GM12878 (cell line): ENCODE data around the gene COL4A4. TPM values are rescaled to one million over a fixed set of nuclear protein-coding genes. Genes with fewer than 3 reads are reported as not detected.

ENCODE experiments used
- ATAC-seq: fragments of 200-7000 bp; cut with Tn5 transposase; 3 replicates; pipeline ENCODE4 v1.9.1; 2020; ENCODE audit warnings: mild to moderate bottlenecking, moderate library complexity
- BruUV-seq: library from RNA; stranded (reverse); fragments of 400-500 nt; replicated peaks from 2 replicates; lab custom pipeline; 2021; lab: Mats Ljungman, UMichigan
- CTCF ChIA-PET: fragments of 300-600 bp; sonication (Branson Sonifier 250); formaldehyde crosslinking; extraction: SDS; loops from one replicate; lab custom pipeline; 2021; ENCODE audit warnings: inconsistent platforms; lab: Yijun Ruan, JAX
- POLR2A ChIA-PET: fragments of 350-600 bp; formaldehyde crosslinking; extraction: SDS; loops from one replicate; lab custom pipeline; 2021; ENCODE audit warnings: inconsistent platforms; lab: Charles Lee
- RAD21 ChIA-PET: fragments of 300-600 bp; sonication (Branson Sonifier 250); formaldehyde crosslinking; loops from one replicate; lab custom pipeline; 2023; ENCODE audit warnings: antibody characterized with exemption; ENCODE audit not compliant: unreplicated experiment; lab: Charles Lee
- SMC1A ChIA-PET: fragments of 300-600 bp; sonication (Branson Sonifier 250); formaldehyde crosslinking; loops from one replicate; lab custom pipeline; 2023; ENCODE audit not compliant: unreplicated experiment, uncharacterized antibody; lab: Charles Lee
- DNase-seq: peaks from one replicate; pipeline ENCODE4 v3.0.0-alpha.2; 2011; ENCODE audit warnings: low read depth, low spot score
- FAIRE-seq: peaks from 3 replicates; lab custom pipeline; 2011; peaks lifted over from hg19 to GRCh38; lab: Jason Lieb, UNC
- H2AFZ ChIP-seq: 2 replicates; pipeline ENCODE4 v1.6.0; 2011; ENCODE audit warnings: low read depth, low read length, control low read depth; ENCODE audit not compliant: control insufficient read depth
- H3K27ac ChIP-seq: 2 replicates; pipeline ENCODE4 v1.5.1; 2011; ENCODE audit warnings: control low read depth; ENCODE audit not compliant: control insufficient read depth, insufficient read depth
- H3K27me3 ChIP-seq, 2 experiments: replicated peaks in 1 of 2; 2 replicates each; pipeline versions ENCODE4 v1.6.0 to v1.6.1; 2011; ENCODE audit warnings: low read length in 1 of 2; ENCODE audit not compliant: control insufficient read depth in 2 of 2, insufficient read depth in 2 of 2
- H3K36me3 ChIP-seq, 2 experiments: 2 replicates each; pipeline ENCODE4 v1.5.1; 2011; ENCODE audit warnings: low read length in 1 of 2; ENCODE audit not compliant: control insufficient read depth in 2 of 2, insufficient read depth in 2 of 2
- H3K4me1 ChIP-seq: 2 replicates; pipeline ENCODE4 v1.6.1; 2011; ENCODE audit warnings: mild to moderate bottlenecking, low read length, moderate library complexity, mixed read lengths; ENCODE audit not compliant: control insufficient read depth, insufficient read depth
- H3K4me2 ChIP-seq: 2 replicates; pipeline ENCODE4 v1.6.0; 2011; ENCODE audit warnings: control low read depth; ENCODE audit not compliant: control insufficient read depth, insufficient read depth
- H3K4me3 ChIP-seq: fragments of 200-600 bp; sonication (generic); 2 replicates; pipeline ENCODE4 v1.5.1; 2016
- H3K79me2 ChIP-seq: 2 replicates; pipeline ENCODE4 v1.6.0; 2011; ENCODE audit warnings: low read length; ENCODE audit not compliant: control insufficient read depth, insufficient read depth
- H3K9ac ChIP-seq: 2 replicates; pipeline ENCODE4 v1.8.0; 2011; ENCODE audit warnings: low read length, control low read depth, mixed read lengths; ENCODE audit not compliant: control insufficient read depth, insufficient read depth
- H3K9me3 ChIP-seq: replicated peaks from 3 replicates; pipeline ENCODE4 v1.5.1; 2011; ENCODE audit warnings: mild to moderate bottlenecking, low read length; ENCODE audit not compliant: control insufficient read depth, insufficient read depth
- H4K20me1 ChIP-seq: 2 replicates; pipeline ENCODE4 v1.6.0; 2011; ENCODE audit not compliant: control insufficient read depth, insufficient read depth
- ATF2 ChIP-seq: IDR thresholded peaks from 2 replicates; pipeline ENCODE4 v1.6.1; 2012; ENCODE audit warnings: low read length, inconsistent platforms
- BCL11A ChIP-seq: IDR thresholded peaks from 2 replicates; pipeline ENCODE4 v1.6.1; 2011; ENCODE audit warnings: low read depth, low read length
- BCL3 ChIP-seq: IDR thresholded peaks from 2 replicates; pipeline ENCODE4 v1.6.1; 2011; ENCODE audit warnings: borderline replicate concordance, low read depth, mild to moderate bottlenecking, moderate library complexity, low read length; ENCODE audit not compliant: insufficient read depth, poor library complexity, severe bottlenecking
- BHLHE40 ChIP-seq, 2 experiments: fragments of 450-650 bp in 1 of 2; IDR thresholded peaks; 2 replicates each; pipeline ENCODE4 v1.6.1; 2011 to 2017; ENCODE audit warnings: low read depth in 2 of 2, borderline replicate concordance in 1 of 2, improper control_type of control experiment in 1 of 2, low read length in 1 of 2, mild to moderate bottlenecking in 1 of 2
- DPF2 ChIP-seq: fragments of 450-650 bp; IDR thresholded peaks from 2 replicates; pipeline ENCODE4 v1.6.1; 2017; ENCODE audit warnings: mild to moderate bottlenecking
- LARP7 ChIP-seq: fragments of 450-650 bp; IDR thresholded peaks from 2 replicates; pipeline ENCODE4 v1.6.1; 2017; ENCODE audit warnings: mild to moderate bottlenecking
- MXI1 ChIP-seq: fragments of 150-350 bp; IDR thresholded peaks from 2 replicates; pipeline ENCODE4 v1.6.1; 2011; ENCODE audit warnings: low read depth, mild to moderate bottlenecking, inconsistent platforms, low read length, improper control_type of control experiment
- PAX5 ChIP-seq: IDR thresholded peaks from 2 replicates; pipeline ENCODE4 v1.6.1; 2011; ENCODE audit warnings: low read depth, low read length, borderline replicate concordance
- SREBF2 ChIP-seq: IDR thresholded peaks from 2 replicates; pipeline ENCODE4 v1.6.1; 2012; ENCODE audit warnings: mild to moderate bottlenecking, low read length
- TCF3 ChIP-seq: IDR thresholded peaks from 2 replicates; pipeline ENCODE4 v1.6.1; 2012; ENCODE audit warnings: low read depth, mild to moderate bottlenecking, low read length, borderline replicate concordance; ENCODE audit not compliant: insufficient read depth
- YBX1 ChIP-seq: fragments of 450-650 bp; IDR thresholded peaks from 2 replicates; pipeline ENCODE4 v1.6.1; 2016; ENCODE audit warnings: antibody characterized with exemption
- ZBTB40 ChIP-seq: fragments of 450-650 bp; IDR thresholded peaks from 2 replicates; pipeline ENCODE4 v1.6.1; 2016; ENCODE audit warnings: mild to moderate bottlenecking, moderate library complexity, borderline replicate concordance
- ZNF207 ChIP-seq: fragments of 450-650 bp; IDR thresholded peaks from 2 replicates; pipeline ENCODE4 v1.6.1; 2014; ENCODE audit warnings: antibody characterized with exemption, mild to moderate bottlenecking, borderline replicate concordance
- WGBS: methylation state at CpG from one replicate; pipeline ENCODE4 v1.1.6; 2016; ENCODE audit warnings: low lambda C conversion rate; ENCODE audit not compliant: insufficient replicate concordance, insufficient coverage; ENCODE audit errors: missing lambda C conversion rate; 5-methylcytosine and 5-hydroxymethylcytosine counted together
- in situ Hi-C: fragments of 300-500 bp; cut with MboI; formaldehyde crosslinking; loops from 9 replicates; pipeline ENCODE4 v1.14.3; 2018; ENCODE audit warnings: mixed read lengths
- intact Hi-C: fragments of 100-400 bp; cut with micrococcal nuclease; formaldehyde crosslinking; loops from one replicate; pipeline ENCODE4 v1.14.2; 2022; ENCODE audit not compliant: unreplicated experiment
- polyA plus RNA-seq, 11 experiments: library from polyadenylated mRNA; depleted of rRNA in 4 of 11; unstranded in 6 of 11; stranded (reverse) in 5 of 11; fragments of >200 nt; fragmentation: Nextera tagmentation in 4 of 11; fragmentation: Illumina TruSeq in 1 of 11; extraction: Ambion mirVana in 4 of 11; extraction: Trizol in 1 of 11; gene quantifications; 1 replicate in 1 of 11; 2 replicates in 10 of 11; pipeline versions ENCODE4 v1.2.1 to v1.2.3, GENCODE V29; 2011 to 2016; ENCODE audit warnings: inconsistent platforms in 2 of 11, missing spikeins in 2 of 11, low read depth in 1 of 11
- total RNA-seq, 4 experiments: library from RNA; depleted of rRNA in 3 of 4; stranded (reverse); fragments of >200 nt in 3 of 4; fragmentation: Illumina TruSeq in 1 of 4; extraction: Trizol in 1 of 4; gene quantifications; 2 replicates each; pipeline versions ENCODE4 v1.2.1 to v1.2.3, GENCODE V29; 2013 to 2021
- TF ChIP-seq, protein P1 (sequence below): fragments of 450-650 bp; IDR thresholded peaks from 2 replicates; pipeline ENCODE4 v1.6.1; 2017; ENCODE audit warnings: antibody characterized with exemption, mild to moderate bottlenecking, moderate library complexity

The COL4A4 gene
- total and polyA plus RNA-seq, 10 of the 15 experiments (the other 5 are each of a cell fraction or from before 2014, with no cell fraction given), result 0.19 to 4.0 (median 2.1) TPM

GRCh38 chr2:227206406-227206805, 42.4 kb upstream of the COL4A4 start:
- Histone ChIP-seq H2AFZ (no peak overlapping the region), H3K4me2 (no peak overlapping the region), H3K9me3 (no peaks in the 10 kb centered on the region), H3K27me3 (no peaks in the 10 kb centered on the region), H3K79me2 (no peaks in the 10 kb centered on the region), H3K4me3 (no peak overlapping the region), H3K4me1 (no peaks in the 10 kb centered on the region), H3K36me3 (no peaks in the 10 kb centered on the region), H3K27ac (no peak overlapping the region), H3K9ac (no peak overlapping the region), H4K20me1 (no peaks in the 10 kb centered on the region)
- ATAC-seq (no peak), DNase-seq (no peak), FAIRE-seq (no peak)
- RAD21 ChIA-PET, result no interaction called here
- WGBS, result 82% methylated on average over 9 of the region's 9 CpGs
- in situ Hi-C loops (no loop called here), intact Hi-C loops (no loop called here)
- BruUV-seq, result no TSS peak
- CTCF ChIA-PET, result no interaction called here
- SMC1A ChIA-PET, result no interaction called here
- POLR2A ChIA-PET, result no interaction called here
- TF ChIP-seq BHLHE40 (IDR thresholded peaks at IDR 0.05; ENCODE audit: borderline replicate concordance in 1 of 2, low read depth in 2 of 2, low read length in 1 of 2) (no peak), ZNF207 (no peak), TCF3 (no peak), MXI1 (no peak), ATF2 (no peak), BCL11A (no peak), BCL3 (no peak), PAX5 (no peak), SREBF2 (no peak), LARP7 (no peak), DPF2 (no peak), ZBTB40 (no peak), YBX1 (no peak)
- TF ChIP-seq, protein P1, sequence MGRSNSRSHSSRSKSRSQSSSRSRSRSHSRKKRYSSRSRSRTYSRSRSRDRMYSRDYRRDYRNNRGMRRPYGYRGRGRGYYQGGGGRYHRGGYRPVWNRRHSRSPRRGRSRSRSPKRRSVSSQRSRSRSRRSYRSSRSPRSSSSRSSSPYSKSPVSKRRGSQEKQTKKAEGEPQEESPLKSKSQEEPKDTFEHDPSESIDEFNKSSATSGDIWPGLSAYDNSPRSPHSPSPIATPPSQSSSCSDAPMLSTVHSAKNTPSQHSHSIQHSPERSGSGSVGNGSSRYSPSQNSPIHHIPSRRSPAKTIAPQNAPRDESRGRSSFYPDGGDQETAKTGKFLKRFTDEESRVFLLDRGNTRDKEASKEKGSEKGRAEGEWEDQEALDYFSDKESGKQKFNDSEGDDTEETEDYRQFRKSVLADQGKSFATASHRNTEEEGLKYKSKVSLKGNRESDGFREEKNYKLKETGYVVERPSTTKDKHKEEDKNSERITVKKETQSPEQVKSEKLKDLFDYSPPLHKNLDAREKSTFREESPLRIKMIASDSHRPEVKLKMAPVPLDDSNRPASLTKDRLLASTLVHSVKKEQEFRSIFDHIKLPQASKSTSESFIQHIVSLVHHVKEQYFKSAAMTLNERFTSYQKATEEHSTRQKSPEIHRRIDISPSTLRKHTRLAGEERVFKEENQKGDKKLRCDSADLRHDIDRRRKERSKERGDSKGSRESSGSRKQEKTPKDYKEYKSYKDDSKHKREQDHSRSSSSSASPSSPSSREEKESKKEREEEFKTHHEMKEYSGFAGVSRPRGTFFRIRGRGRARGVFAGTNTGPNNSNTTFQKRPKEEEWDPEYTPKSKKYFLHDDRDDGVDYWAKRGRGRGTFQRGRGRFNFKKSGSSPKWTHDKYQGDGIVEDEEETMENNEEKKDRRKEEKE, result no peak
